Activated CD4-positive, alpha-beta memory T cell treated with anti-CD3 and anti-CD28 coated beads for 36 hours (primary cell): ENCODE measurements around the gene SMKR1. TPM values are rescaled to one million over a fixed set of nuclear protein-coding genes. Genes with fewer than 3 reads are reported as not detected.

Experiments
- CTCF ChIA-PET: fragments of 350-600 bp; sonication (Branson Sonifier 250); formaldehyde crosslinking; loops from one replicate; lab custom pipeline; 2021; ENCODE audit warnings: antibody characterized with exemption, inconsistent platforms; lab: Charles Lee
- POLR2A ChIA-PET: fragments of 350-600 bp; sonication (Branson Sonifier 250); formaldehyde crosslinking; loops from one replicate; lab custom pipeline; 2021; ENCODE audit warnings: antibody characterized with exemption; lab: Charles Lee
- DNase-seq: peaks from one replicate; pipeline ENCODE4 v3.0.0-alpha.2; 2020
- H3K27ac Mint-ChIP-seq: one replicate; pipeline ENCODE4 v1.8.0; 2021; ENCODE audit warnings: mixed read lengths
- H3K27me3 Mint-ChIP-seq: one replicate; pipeline ENCODE4 v1.8.0; 2021; ENCODE audit warnings: mixed read lengths
- H3K36me3 Mint-ChIP-seq: one replicate; pipeline ENCODE4 v1.8.0; 2021; ENCODE audit warnings: mixed read lengths
- H3K4me1 Mint-ChIP-seq: one replicate; pipeline ENCODE4 v1.8.0; 2021; ENCODE audit warnings: low read depth, mixed read lengths
- H3K4me3 Mint-ChIP-seq: one replicate; pipeline ENCODE4 v1.8.0; 2021; ENCODE audit warnings: mild to moderate bottlenecking, mixed read lengths
- H3K9me3 Mint-ChIP-seq: one replicate; pipeline ENCODE4 v1.8.0; 2021; ENCODE audit warnings: mixed read lengths
- intact Hi-C: fragments of 100-400 bp; cut with micrococcal nuclease; formaldehyde crosslinking; loops from one replicate; pipeline ENCODE4 v1.15.1; 2023
- total RNA-seq, 2 experiments: library from RNA; stranded (reverse); gene quantifications; one replicate each; pipeline ENCODE4 v1.2.3, GENCODE V29; 2021

Gene SMKR1
- total RNA-seq = 1 to 10 TPM; 1.5 to 2.0 TPM

DNA sequence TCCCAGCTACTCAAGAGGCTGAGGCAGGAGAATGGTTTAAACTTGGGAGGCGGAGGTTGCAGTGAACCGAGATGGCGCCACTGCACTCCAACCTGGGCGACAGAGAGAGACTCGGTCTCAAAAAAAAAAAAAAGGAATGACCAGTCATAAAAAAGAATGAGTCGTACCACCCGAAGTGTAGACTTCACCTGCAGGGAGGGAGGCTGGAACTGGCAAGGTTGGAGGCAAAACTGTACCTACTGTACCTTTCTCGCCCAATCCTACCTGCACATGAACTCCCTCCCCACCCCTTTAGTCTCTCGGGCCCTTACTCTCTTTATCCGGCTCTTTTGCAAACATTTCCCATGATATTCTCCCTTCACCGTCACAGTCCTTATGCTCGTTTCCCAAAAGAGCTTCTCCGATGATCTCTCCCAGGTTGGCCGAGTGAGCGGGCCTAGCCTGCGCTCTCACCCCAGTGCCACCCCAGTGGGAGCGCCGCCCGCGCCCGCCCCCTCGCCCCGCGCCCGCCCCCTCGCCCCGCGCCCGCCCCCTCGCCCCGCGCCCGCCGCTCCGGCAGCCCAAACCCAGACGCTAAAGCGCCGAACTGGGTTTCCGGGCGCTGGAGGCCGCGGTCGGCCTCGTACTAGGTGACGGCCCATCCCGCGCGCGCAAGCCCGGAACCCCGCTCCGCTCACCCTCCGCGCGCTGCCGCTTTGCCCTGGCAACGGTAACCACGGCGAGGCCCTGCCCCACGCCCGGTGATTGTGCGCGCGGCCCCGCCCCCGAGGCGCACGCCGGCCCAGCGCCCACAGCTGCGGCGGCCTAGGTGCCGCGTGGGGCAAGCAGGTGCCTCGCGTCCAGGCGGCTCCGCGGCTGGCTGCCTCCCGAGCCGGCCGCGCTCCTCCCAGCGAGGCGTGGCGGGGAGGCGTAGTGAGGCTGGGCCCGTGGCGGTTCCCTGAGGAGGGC, at the start of gene SMKR1:
Gene SMKR1, plus strand, starts transcription at position 772 of the 948 bp plus-strand sequence. CDS start 294 bp downstream, outside the sequence.
- ChIA-PET POLR2A (interaction anchor here (0.8 to 1.0 kb wide), 2 partner anchors 46 to 110 kb away, joined by 3 read pairs; no protein-coding TSS in a partner anchor), CTCF (interaction anchor here (0.6 to 1.6 kb wide), 3 partner anchors 20 to 111 kb away, joined by 3 to 4 read pairs (median 3); no protein-coding TSS in a partner anchor)
- Mint-ChIP-seq H3K36me3 (no peaks in the 10 kb centered on the region), H3K27ac (peak within 1 kb of the TSS; percentile 56), H3K4me1 (peaks cover 9% of the 10 kb centered on the region), H3K4me3 (peak within 1 kb of the TSS; percentile 75), H3K27me3 (no peaks in the 10 kb centered on the region), H3K9me3 (no peaks in the 10 kb centered on the region)
- intact Hi-C loops = loop anchor here (5.0 kb wide), 2 partner anchors 110 to 135 kb away; partner anchors contain the start of gene NRF1
- peak; percentile 91 for DNase-seq

DNA sequence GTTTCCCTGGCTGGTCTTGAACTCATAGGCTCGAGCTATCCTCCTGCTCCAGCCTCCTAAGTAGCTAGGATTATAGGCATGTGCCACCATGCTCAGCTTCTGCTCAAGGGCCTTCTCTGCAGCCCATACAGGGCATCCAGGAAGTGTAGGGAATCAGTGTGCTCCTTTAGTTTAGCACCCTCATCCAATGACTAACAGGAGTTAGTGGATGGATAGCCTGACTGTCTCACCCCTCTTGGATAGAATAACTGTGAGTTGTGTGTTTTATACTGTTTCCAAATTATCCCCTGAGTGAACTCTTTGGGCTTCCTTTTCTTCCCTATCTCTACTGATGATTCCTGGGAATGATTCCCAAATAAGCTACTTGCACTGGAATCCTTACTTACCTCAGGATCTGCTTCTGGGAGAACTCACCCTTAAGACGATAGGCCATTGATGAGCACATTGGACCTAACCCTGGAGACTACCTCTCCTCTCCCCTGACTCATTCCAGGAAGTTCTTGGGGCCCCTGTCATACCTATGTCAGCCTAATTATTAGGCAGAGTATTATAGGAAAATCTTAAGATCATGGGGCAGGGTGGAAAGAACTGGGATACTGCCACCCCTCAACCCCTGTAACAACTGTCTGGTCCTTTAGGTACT, 49.6 kb upstream of the SMKR1 start:
- peaks cover 2% of the 10 kb centered on the region for H3K4me1 Mint-ChIP-seq
- H3K27ac Mint-ChIP-seq = no peak overlapping the region
- H3K4me3 Mint-ChIP-seq = no peak overlapping the region
- H3K27me3 Mint-ChIP-seq = no peaks in the 10 kb centered on the region
- DNase-seq = no peak
- peaks cover 10% of the 10 kb centered on the region for H3K9me3 Mint-ChIP-seq
- intact Hi-C loops = no loop called here
- CTCF ChIA-PET = interaction anchor here (0.5 to 2.2 kb wide), 3 partner anchors 19 to 112 kb away, joined by 3 to 7 read pairs (median 4); no protein-coding TSS in a partner anchor
- H3K36me3 Mint-ChIP-seq = peaks cover 75% of the 10 kb centered on the region
- POLR2A ChIA-PET = no interaction called here

DNA sequence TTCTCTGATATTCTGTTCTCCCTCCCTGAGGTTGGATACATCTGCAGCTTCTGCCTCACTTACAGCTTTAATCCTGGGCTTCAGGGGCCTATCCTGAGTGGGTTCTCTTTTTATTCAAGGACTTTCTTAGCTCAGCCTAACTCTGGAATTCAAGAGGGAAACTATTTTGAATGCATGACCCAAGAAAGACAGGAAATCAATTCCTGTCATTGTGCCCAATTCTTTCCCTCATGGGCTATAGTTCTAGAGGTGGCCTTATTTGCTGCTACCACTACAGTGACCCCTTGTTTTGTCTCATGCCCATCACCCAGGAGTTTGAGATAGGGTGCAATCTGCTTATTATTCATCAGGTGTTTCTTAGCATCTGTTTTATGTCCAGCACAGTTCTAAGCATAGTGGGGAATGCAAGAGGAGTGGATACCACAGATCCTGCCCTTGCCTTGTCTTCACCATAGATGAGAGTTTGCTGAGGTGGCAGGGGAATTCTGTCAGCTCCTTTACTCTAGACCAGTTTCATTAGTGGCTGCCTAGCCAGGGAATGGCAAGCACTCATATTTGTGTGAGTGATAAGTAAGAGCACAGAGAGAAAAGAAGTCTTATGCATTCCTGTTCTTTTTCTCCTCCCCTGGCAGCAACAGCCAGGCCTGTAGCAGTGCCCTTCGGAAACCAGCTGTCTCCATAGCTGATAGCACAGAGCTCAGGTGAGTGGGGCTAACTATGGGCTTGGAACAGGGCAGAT, 48.7 kb upstream of the SMKR1 start:
- POLR2A ChIA-PET = no interaction called here
- DNase-seq = no peak
- Mint-ChIP-seq H3K27me3 (no peaks in the 10 kb centered on the region), H3K9me3 (peaks cover 5% of the 10 kb centered on the region), H3K4me1 (peaks cover 2% of the 10 kb centered on the region), H3K36me3 (peaks cover 65% of the 10 kb centered on the region), H3K4me3 (no peak overlapping the region), H3K27ac (no peak overlapping the region)
- intact Hi-C loops = no loop called here
- CTCF ChIA-PET = interaction anchor here (0.5 to 2.2 kb wide), 3 partner anchors 18 to 113 kb away, joined by 3 to 7 read pairs (median 4); no protein-coding TSS in a partner anchor

DNA sequence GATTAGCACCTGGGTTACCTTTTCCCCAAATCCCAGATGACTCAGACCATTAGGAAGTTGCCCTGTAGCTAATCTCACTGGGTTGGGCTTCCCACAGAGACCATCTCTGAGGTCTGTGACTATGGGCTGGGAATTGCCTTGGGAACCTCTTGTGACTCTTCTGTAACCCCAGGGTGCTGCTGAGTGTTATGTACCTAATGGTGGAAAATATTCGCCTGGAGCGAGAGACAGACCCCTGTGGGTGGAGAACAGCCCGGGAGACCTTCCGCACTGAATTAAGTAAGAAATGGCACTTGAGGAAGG, 48.1 kb upstream of the SMKR1 start:
- Mint-ChIP-seq H3K27ac (no peak overlapping the region), H3K9me3 (no peaks in the 10 kb centered on the region), H3K4me3 (no peak overlapping the region), H3K27me3 (no peaks in the 10 kb centered on the region), H3K4me1 (peaks cover 2% of the 10 kb centered on the region), H3K36me3 (peaks cover 60% of the 10 kb centered on the region)
- CTCF ChIA-PET = interaction anchor here (1.6 to 2.2 kb wide), 2 partner anchors 17 to 87 kb away, joined by 4 to 7 read pairs; no protein-coding TSS in a partner anchor
- POLR2A ChIA-PET = no interaction called here
- intact Hi-C loops = no loop called here
- no peak for DNase-seq

DNA sequence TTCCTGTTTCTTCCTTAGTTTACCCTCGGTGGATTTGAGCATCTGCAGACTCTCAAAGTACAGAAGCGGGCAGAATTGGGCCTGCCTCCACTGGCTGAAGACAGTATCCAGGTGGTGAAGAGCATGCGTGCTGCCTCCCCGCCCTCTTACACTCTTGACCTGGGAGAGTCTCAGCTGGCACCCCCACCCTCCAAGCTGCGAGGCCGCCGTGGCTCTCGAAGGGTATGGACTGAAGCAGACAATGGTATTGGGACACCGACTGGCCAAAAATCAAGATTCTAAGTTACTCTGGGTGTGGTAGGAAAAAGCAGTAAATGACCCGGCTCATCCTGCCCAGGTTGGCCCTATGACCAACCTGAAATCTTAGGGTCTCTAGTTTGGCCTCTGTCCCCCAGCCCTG, 45.9 kb upstream of the SMKR1 start:
- CTCF ChIA-PET = interaction anchor here (0.6 kb wide), 1 partner anchor 522 kb away, joined by 3 read pairs; no protein-coding TSS in a partner anchor
- peaks cover 2% of the 10 kb centered on the region for H3K4me1 Mint-ChIP-seq
- no peak for DNase-seq
- no peaks in the 10 kb centered on the region for H3K9me3 Mint-ChIP-seq
- H3K27ac Mint-ChIP-seq = no peak overlapping the region
- intact Hi-C loops = no loop called here
- POLR2A ChIA-PET = no interaction called here
- no peak overlapping the region for H3K4me3 Mint-ChIP-seq
- H3K36me3 Mint-ChIP-seq = peaks cover 41% of the 10 kb centered on the region
- H3K27me3 Mint-ChIP-seq = no peaks in the 10 kb centered on the region

DNA sequence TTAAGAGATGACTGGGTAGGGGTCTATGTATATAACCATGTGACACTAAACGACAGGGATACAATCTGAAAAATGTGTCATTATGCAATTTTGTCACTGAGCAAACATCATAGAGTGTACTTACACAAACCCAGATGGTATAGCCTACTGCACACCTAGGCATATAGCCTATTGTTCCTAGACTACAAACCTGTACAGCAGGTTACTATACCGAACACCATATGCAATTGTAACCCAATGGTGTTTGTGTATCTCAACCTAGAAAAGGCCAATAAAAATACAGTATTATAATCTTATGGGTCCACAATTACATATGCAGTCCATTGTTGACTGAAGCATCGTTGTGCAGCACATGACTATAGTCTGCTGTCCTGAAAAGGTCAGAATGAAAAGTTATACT, 45.2 kb upstream of the SMKR1 start:
- POLR2A ChIA-PET = no interaction called here
- H3K9me3 Mint-ChIP-seq = no peaks in the 10 kb centered on the region
- peaks cover 35% of the 10 kb centered on the region for H3K36me3 Mint-ChIP-seq
- no peak for DNase-seq
- no peak overlapping the region for H3K27ac Mint-ChIP-seq
- intact Hi-C loops = no loop called here
- CTCF ChIA-PET = no interaction called here
- no peaks in the 10 kb centered on the region for H3K27me3 Mint-ChIP-seq
- no peak overlapping the region for H3K4me3 Mint-ChIP-seq
- peaks cover 2% of the 10 kb centered on the region for H3K4me1 Mint-ChIP-seq

DNA sequence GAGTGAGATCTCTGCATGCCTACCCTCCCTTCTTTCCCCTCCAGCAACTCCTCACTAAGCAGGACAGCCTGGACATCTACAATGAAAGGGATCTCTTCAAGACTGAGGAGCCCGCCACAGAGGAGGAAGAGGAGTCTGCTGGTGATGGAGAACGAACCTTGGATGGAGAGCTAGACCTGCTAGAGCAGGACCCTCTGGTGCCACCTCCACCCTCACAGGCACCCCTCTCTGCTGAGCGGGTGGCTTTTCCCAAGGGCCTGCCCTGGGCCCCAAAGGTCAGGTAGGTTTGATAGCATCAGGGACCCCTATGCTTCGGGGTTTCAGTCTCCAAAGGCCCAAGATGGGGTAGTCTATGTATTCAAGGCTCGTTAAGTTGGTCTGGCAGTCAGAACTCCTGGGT, 44.2 kb upstream of the SMKR1 start:
- Mint-ChIP-seq H3K36me3 (peaks cover 33% of the 10 kb centered on the region), H3K27me3 (no peaks in the 10 kb centered on the region), H3K4me1 (no peaks in the 10 kb centered on the region), H3K9me3 (no peaks in the 10 kb centered on the region), H3K4me3 (no peak overlapping the region), H3K27ac (no peak overlapping the region)
- intact Hi-C loops = no loop called here
- ChIA-PET POLR2A (no interaction called here), CTCF (interaction anchor here (0.6 kb wide), 1 partner anchor 112 kb away, joined by 3 read pairs; no protein-coding TSS in a partner anchor)
- DNase-seq = no peak

DNA sequence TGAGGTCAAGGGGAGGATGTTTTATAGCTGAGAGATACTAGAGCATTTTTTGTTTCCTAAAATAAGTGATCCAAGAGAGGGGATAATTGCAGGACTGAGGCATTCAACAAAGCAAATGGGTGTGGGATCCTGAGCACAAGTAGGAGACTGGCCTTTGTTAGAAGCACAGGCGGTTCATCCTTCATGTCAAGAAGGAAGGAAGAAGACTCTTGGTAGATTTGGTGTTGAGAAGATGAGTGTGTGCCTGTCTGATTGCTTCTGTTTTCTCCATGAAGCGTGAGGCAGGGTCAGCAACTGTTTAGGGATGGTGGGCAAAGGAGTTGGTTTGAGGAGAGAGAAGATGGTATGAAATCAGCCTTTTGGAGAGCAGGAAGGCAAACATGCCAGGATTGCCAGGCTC, 40.5 kb upstream of the SMKR1 start:
- intact Hi-C loops = no loop called here
- peaks cover 35% of the 10 kb centered on the region for H3K36me3 Mint-ChIP-seq

DNA sequence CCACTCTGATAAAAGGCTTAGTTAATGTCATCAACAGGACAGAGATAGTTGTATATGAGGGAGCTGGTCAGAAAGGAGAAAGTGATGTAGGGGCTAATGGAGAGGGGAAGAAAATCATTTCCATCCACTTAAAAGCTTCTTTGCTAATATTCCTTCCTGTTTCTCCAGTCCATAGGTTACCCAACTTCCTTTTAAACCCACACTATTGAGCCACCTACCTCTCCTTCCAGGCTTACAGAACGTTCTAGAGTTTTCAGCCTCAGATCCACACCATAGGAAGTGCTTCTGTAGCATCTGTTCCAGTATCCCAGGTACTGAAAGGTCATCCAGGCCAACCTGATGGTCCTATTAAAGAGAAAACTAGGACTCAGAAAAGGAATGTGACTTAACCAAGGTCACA, 39.9 kb upstream of the SMKR1 start:
- Mint-ChIP-seq H3K27me3 (no peaks in the 10 kb centered on the region), H3K36me3 (peaks cover 37% of the 10 kb centered on the region), H3K4me1 (no peaks in the 10 kb centered on the region), H3K27ac (no peak overlapping the region), H3K4me3 (no peak overlapping the region), H3K9me3 (no peaks in the 10 kb centered on the region)
- intact Hi-C loops = no loop called here
- POLR2A ChIA-PET = no interaction called here
- CTCF ChIA-PET = interaction anchor here (0.8 kb wide), 1 partner anchor 86 kb away, joined by 3 read pairs; no protein-coding TSS in a partner anchor
- DNase-seq = no peak

More for the DNA sequence above, 40.5 kb upstream of the SMKR1 start:
- Mint-ChIP-seq H3K27ac (no peak overlapping the region), H3K4me3 (no peak overlapping the region), H3K4me1 (no peaks in the 10 kb centered on the region), H3K9me3 (no peaks in the 10 kb centered on the region), H3K27me3 (no peaks in the 10 kb centered on the region)
- POLR2A ChIA-PET = no interaction called here
- CTCF ChIA-PET = interaction anchor here (0.8 to 1.1 kb wide), 2 partner anchors 10 to 86 kb away, joined by 3 read pairs; no protein-coding TSS in a partner anchor
- no peak for DNase-seq

DNA sequence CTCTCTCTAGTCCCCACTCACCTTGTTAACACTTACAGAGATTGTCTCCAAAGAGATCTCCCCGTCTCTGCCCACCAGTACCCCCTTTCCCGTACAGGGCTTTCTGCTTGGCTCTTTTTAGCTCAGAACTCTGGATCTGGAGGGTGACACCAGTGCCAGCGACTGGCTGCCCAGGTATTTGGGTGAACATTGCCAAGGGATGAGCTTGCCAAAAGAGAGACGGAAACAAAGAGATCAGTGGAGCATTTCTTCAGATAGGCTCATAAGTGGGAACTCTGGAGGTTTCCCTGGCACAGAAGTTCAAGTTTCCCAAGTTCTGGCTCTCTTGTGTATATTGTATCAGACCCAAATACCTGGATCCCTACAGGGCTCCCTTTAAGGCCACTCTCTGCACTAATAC, 38.1 kb upstream of the SMKR1 start:
- no peaks in the 10 kb centered on the region for H3K9me3 Mint-ChIP-seq
- ChIA-PET CTCF (interaction anchor here (1.6 kb wide), 1 partner anchor 97 kb away, joined by 6 read pairs; no protein-coding TSS in a partner anchor), POLR2A (interaction anchor here (1.2 kb wide), 1 partner anchor 26 kb away, joined by 4 read pairs; no protein-coding TSS in a partner anchor)
- H3K27ac Mint-ChIP-seq = no peak overlapping the region
- H3K27me3 Mint-ChIP-seq = no peaks in the 10 kb centered on the region
- intact Hi-C loops = no loop called here
- peaks cover 50% of the 10 kb centered on the region for H3K36me3 Mint-ChIP-seq
- H3K4me1 Mint-ChIP-seq = no peaks in the 10 kb centered on the region
- DNase-seq = no peak
- no peak overlapping the region for H3K4me3 Mint-ChIP-seq

DNA sequence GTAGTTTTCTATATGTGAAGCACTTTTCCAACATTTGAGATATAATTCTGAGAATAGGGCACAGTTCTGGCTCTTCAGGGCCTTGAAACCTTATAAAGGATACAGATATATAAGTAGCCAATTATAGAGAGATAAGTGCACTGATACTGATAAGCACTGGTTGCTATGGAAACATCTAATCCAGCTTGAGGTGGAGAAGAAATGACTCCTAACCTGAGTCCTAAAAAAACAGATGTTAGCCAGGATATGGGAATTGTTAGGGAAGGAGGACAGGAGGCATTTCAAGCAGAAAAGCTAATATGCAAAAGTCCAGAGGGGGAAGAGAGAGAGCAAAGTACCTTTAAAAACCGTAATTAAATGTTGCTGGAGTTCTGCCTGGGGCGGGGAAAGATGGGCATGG, 37.3 kb upstream of the SMKR1 start:
- no peaks in the 10 kb centered on the region for H3K9me3 Mint-ChIP-seq
- H3K27ac Mint-ChIP-seq = no peak overlapping the region
- CTCF ChIA-PET = interaction anchor here (1.6 kb wide), 1 partner anchor 98 kb away, joined by 6 read pairs; no protein-coding TSS in a partner anchor
- POLR2A ChIA-PET = interaction anchor here (1.2 kb wide), 1 partner anchor 26 kb away, joined by 4 read pairs; no protein-coding TSS in a partner anchor
- no peaks in the 10 kb centered on the region for H3K27me3 Mint-ChIP-seq
- intact Hi-C loops = no loop called here
- no peaks in the 10 kb centered on the region for H3K4me1 Mint-ChIP-seq
- DNase-seq = no peak
- peaks cover 54% of the 10 kb centered on the region for H3K36me3 Mint-ChIP-seq
- no peak overlapping the region for H3K4me3 Mint-ChIP-seq
